Measurements from ENCODE around the gene MARCHF11.

MARCHF11 gene

GRCh38 chr5:16179511-16179935 is at the start of gene MARCHF11:
Gene MARCHF11, minus strand, starts transcription at chr5:16179791. Its CDS starts 216 bp downstream, at chr5:16179575.
- intact Hi-C loops (cut with DNase I): no loop called here
- peak in 9 of 10 donors; percentile 15 to 90 (median 50) for DNase-seq

- no peak for DNase-seq
- intact Hi-C loops (cut with DNase I): no loop called here
Observed at GRCh38 chr5:16225927-16226326, 46.3 kb upstream of the MARCHF11 start.

GRCh38 chr5:16192311-16192710 is 12.7 kb upstream of the MARCHF11 start:
- no peak for DNase-seq
- intact Hi-C loops (cut with DNase I): no loop called here

- DNase-seq: no peak
- intact Hi-C loops (cut with DNase I): no loop called here
Observed at GRCh38 chr5:16180789-16181082, 1.1 kb upstream of the MARCHF11 start.

- intact Hi-C loops (cut with DNase I): no loop called here
- peak in 5 of 10 donors; percentile 14 to 80 (median 75) for DNase-seq
Observed at GRCh38 chr5:16179936-16180788, 571 bp upstream of the MARCHF11 start.

- DNase-seq: peak; percentile 23 to 94 (median 65)
- intact Hi-C loops (cut with DNase I): no loop called here
Observed at GRCh38 chr5:16178745-16179372, 732 bp downstream of the MARCHF11 start.

GRCh38 chr5:16169550-16169949 is 10.0 kb downstream of the MARCHF11 start:
- intact Hi-C loops (cut with DNase I): no loop called here
- DNase-seq: no peak

- intact Hi-C loops (cut with DNase I): loop anchor here (5.0 kb wide), 1 partner anchor 297 kb away; no protein-coding TSS in a partner anchor
- DNase-seq: peak in 2 of 10 donors; percentile 19 to 26
Observed at GRCh38 chr5:16160706-16161105, 18.9 kb downstream of the MARCHF11 start.

- DNase-seq: no peak
- intact Hi-C loops (cut with DNase I): loop anchor here (5.0 kb wide), 1 partner anchor 298 kb away; no protein-coding TSS in a partner anchor
Observed at GRCh38 chr5:16159636-16160035, 20.0 kb downstream of the MARCHF11 start.

- intact Hi-C loops (cut with DNase I): no loop called here
- DNase-seq: no peak
Observed at GRCh38 chr5:16156152-16156551, 23.4 kb downstream of the MARCHF11 start.

- no peak for DNase-seq
- intact Hi-C loops (cut with DNase I): no loop called here
Observed at GRCh38 chr5:16152601-16153568, 26.7 kb downstream of the MARCHF11 start.

- no peak for DNase-seq
- intact Hi-C loops (cut with DNase I): no loop called here
Observed at GRCh38 chr5:16149621-16150020, 30.0 kb downstream of the MARCHF11 start.

- intact Hi-C loops (cut with DNase I): no loop called here
Observed at GRCh38 chr5:16147179-16147900, 32.3 kb downstream of the MARCHF11 start.

GRCh38 chr5:16144416-16144815 is 35.2 kb downstream of the MARCHF11 start:
- intact Hi-C loops (cut with DNase I): no loop called here

More at GRCh38 chr5:16147179-16147900, 32.3 kb downstream of the MARCHF11 start:
- no peak for DNase-seq

GRCh38 chr5:16143361-16144049 is 36.1 kb downstream of the MARCHF11 start:
- peak in 1 of 10 donors; percentile 46 for DNase-seq
- intact Hi-C loops (cut with DNase I): no loop called here

More at GRCh38 chr5:16144416-16144815, 35.2 kb downstream of the MARCHF11 start:
- no peak for DNase-seq

- DNase-seq: peak in 1 of 10 donors; percentile 24
- intact Hi-C loops (cut with DNase I): no loop called here
Observed at GRCh38 chr5:16140944-16141343, 38.6 kb downstream of the MARCHF11 start.

GRCh38 chr5:16140417-16140816 is 39.2 kb downstream of the MARCHF11 start:
- intact Hi-C loops (cut with DNase I): no loop called here
- DNase-seq: no peak

GRCh38 chr5:16137177-16137576 is 42.4 kb downstream of the MARCHF11 start:
- intact Hi-C loops (cut with DNase I): no loop called here

GRCh38 chr5:16135506-16135905 is 44.1 kb downstream of the MARCHF11 start:
- DNase-seq: no peak
- intact Hi-C loops (cut with DNase I): no loop called here

More at GRCh38 chr5:16137177-16137576, 42.4 kb downstream of the MARCHF11 start:
- no peak for DNase-seq

Data from posterior cingulate gyrus (tissue), 11 donors.